ENCODE results near the gene ABHD16A. TPM values are rescaled to one million over a fixed set of nuclear protein-coding genes. Genes with fewer than 3 reads are reported as not detected.
A peak's percentile ranks its signal among the peaks of the same experiment; 100 is the strongest.

The ABHD16A gene
- total and polyA plus RNA-seq, 2 of the 13 experiments (the other 11 are each of a cell fraction or from before 2014, with no cell fraction given) = 43.5 to 45.4 TPM

DNA sequence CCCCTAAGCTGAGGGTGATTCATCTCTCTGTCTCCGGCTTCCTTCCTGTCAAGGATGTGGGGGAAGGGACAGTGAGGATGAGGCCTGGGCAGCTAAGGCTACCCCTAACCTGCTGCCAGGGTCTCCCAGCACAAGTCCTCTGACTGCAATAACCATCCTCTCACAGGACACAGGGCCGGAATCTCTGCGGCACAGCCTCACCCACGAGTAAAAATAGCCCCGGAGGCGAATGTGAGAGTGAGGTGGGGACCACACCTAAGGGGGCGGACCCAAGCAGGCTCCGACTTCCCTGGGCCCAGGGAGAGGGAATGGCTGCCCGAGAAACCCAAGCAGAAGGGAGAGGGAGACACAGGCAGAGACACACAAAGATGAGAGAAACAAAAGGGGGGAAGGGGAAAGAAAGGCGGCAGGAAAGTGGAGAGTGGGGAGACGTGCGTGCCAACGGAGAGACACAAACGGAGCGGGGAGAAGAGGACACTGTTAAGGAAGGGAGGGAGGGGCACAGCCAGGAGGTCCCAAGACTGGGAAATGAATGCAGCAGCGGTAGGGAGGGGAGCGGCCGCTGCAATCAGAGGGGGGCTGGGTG, 31.8 kb upstream of the ABHD16A start (continued):
- TF ChIP-seq, protein P1, sequence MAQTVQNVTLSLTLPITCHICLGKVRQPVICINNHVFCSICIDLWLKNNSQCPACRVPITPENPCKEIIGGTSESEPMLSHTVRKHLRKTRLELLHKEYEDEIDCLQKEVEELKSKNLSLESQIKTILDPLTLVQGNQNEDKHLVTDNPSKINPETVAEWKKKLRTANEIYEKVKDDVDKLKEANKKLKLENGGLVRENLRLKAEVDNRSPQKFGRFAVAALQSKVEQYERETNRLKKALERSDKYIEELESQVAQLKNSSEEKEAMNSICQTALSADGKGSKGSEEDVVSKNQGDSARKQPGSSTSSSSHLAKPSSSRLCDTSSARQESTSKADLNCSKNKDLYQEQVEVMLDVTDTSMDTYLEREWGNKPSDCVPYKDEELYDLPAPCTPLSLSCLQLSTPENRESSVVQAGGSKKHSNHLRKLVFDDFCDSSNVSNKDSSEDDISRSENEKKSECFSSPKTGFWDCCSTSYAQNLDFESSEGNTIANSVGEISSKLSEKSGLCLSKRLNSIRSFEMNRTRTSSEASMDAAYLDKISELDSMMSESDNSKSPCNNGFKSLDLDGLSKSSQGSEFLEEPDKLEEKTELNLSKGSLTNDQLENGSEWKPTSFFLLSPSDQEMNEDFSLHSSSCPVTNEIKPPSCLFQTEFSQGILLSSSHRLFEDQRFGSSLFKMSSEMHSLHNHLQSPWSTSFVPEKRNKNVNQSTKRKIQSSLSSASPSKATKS (CRISPR knock-in tag; IDR thresholded peaks at IDR 0.05) = no peak
- no peak for TF ChIP-seq GMEB1 (CRISPR knock-in tag; IDR thresholded peaks at IDR 0.05; ENCODE audit: borderline replicate concordance)
- peak; percentile 70; the same call in 1 of the 2 replicates for TF ChIP-seq ZMAT3 (CRISPR knock-in tag; conservative IDR thresholded peaks at IDR 0.05)
- no peak for TF ChIP-seq FOXK2 (IDR thresholded peaks at IDR 0.05)
- TF ChIP-seq, protein P2, sequence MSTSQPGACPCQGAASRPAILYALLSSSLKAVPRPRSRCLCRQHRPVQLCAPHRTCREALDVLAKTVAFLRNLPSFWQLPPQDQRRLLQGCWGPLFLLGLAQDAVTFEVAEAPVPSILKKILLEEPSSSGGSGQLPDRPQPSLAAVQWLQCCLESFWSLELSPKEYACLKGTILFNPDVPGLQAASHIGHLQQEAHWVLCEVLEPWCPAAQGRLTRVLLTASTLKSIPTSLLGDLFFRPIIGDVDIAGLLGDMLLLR (CRISPR knock-in tag; IDR thresholded peaks at IDR 0.05) = no peak
- no peak for TF ChIP-seq PREB (CRISPR knock-in tag; IDR thresholded peaks at IDR 0.05)
- TF ChIP-seq PPARG (CRISPR knock-in tag; conservative IDR thresholded peaks at IDR 0.05) = no peak
- TF ChIP-seq CHCHD3 (CRISPR knock-in tag; IDR thresholded peaks at IDR 0.05) = no peak
- no peak for TF ChIP-seq KIAA2018 (CRISPR knock-in tag; IDR thresholded peaks at IDR 0.05; ENCODE audit: borderline replicate concordance)
- no peak for TF ChIP-seq JDP2 (CRISPR knock-in tag; IDR thresholded peaks at IDR 0.05; ENCODE audit: borderline replicate concordance)
- TF ChIP-seq SP5 (CRISPR knock-in tag; IDR thresholded peaks at IDR 0.05; ENCODE audit: borderline replicate concordance, low read depth) = peak; percentile 26; the same call in 1 of the 2 replicates
- peak; percentile 10; the same call in 1 of the 2 replicates for TF ChIP-seq ZNF512 (CRISPR knock-in tag; IDR thresholded peaks at IDR 0.05)
